WTC11 (cell line): Measurements from ENCODE around the gene OTUB1. TPM values are rescaled to one million over a fixed set of nuclear protein-coding genes. Genes with fewer than 3 reads are reported as not detected.

ENCODE experiments used
- ATAC-seq: fragments of 200-7000 bp; cut with Tn5 transposase; 2 replicates; pipeline ENCODE4 v1.10.0; 2021; ENCODE audit warnings: mild to moderate bottlenecking, moderate library complexity
- CTCF ChIA-PET: fragments of 300-600 bp; sonication (Branson Sonifier 250); formaldehyde crosslinking; loops from one replicate; lab custom pipeline; 2021; ENCODE audit warnings: antibody characterized with exemption; lab: Charles Lee
- POLR2A ChIA-PET: fragments of 350-600 bp; sonication (Branson Sonifier 250); formaldehyde crosslinking; loops from one replicate; lab custom pipeline; 2021; ENCODE audit warnings: antibody characterized with exemption; lab: Charles Lee
- DNase-seq: peaks from one replicate; pipeline ENCODE4 v3.0.0; 2021; ENCODE audit warnings: low spot score
- H3K27ac Mint-ChIP-seq: 2 replicates; pipeline ENCODE4 v1.8.0; 2021; ENCODE audit warnings: mixed read lengths
- H3K27me3 Mint-ChIP-seq: 2 replicates; pipeline ENCODE4 v1.8.0; 2021; ENCODE audit warnings: low read depth, mild to moderate bottlenecking, moderate library complexity, mixed read lengths
- H3K36me3 Mint-ChIP-seq: 2 replicates; pipeline ENCODE4 v1.8.0; 2021; ENCODE audit warnings: mixed read lengths
- H3K4me1 Mint-ChIP-seq: 2 replicates; pipeline ENCODE4 v1.8.0; 2022; ENCODE audit warnings: mixed read lengths
- H3K4me3 Mint-ChIP-seq: 2 replicates; pipeline ENCODE4 v1.8.0; 2021; ENCODE audit warnings: mild to moderate bottlenecking, moderate library complexity, mixed read lengths
- H3K9me3 Mint-ChIP-seq: 2 replicates; pipeline ENCODE4 v1.8.0; 2021; ENCODE audit warnings: mixed read lengths
- ETV6 ChIP-seq: sonication (generic); formaldehyde crosslinking; IDR thresholded peaks from 2 replicates; pipeline ENCODE4 v1.8.1; 2022; ENCODE audit warnings: mild to moderate bottlenecking, missing genetic modification reagents
- FOXK1 ChIP-seq: sonication (generic); formaldehyde crosslinking; IDR thresholded peaks from 2 replicates; pipeline ENCODE4 v1.8.0; 2022; ENCODE audit warnings: mild to moderate bottlenecking, moderate library complexity, missing genetic modification reagents
- GRHL2 ChIP-seq: fragments of 250-450 bp; sonication (Bioruptor Pico); IDR thresholded peaks from 2 replicates; pipeline ENCODE4 v1.8.0; 2022; ENCODE audit warnings: mild to moderate bottlenecking, moderate library complexity; ENCODE audit not compliant: insufficient replicate concordance, severe bottlenecking
- JUN ChIP-seq: sonication (generic); formaldehyde crosslinking; IDR thresholded peaks from 2 replicates; pipeline ENCODE4 v1.8.0; 2023; ENCODE audit warnings: mild to moderate bottlenecking, missing genetic modification reagents
- RORB ChIP-seq: fragments of 250-450 bp; sonication (Bioruptor Pico); IDR thresholded peaks from 2 replicates; pipeline ENCODE4 v1.9.0; 2021; ENCODE audit warnings: mild to moderate bottlenecking
- ZNF121 ChIP-seq: sonication (generic); formaldehyde crosslinking; IDR thresholded peaks from 2 replicates; pipeline ENCODE4 v1.8.0; 2023; ENCODE audit warnings: missing genetic modification reagents
- ZNF138 ChIP-seq: sonication (generic); formaldehyde crosslinking; conservative IDR thresholded peaks from 2 replicates; pipeline ENCODE4 v1.8.1; 2022; ENCODE audit warnings: mild to moderate bottlenecking, moderate library complexity, missing genetic modification reagents
- ZNF416 ChIP-seq: fragments of 250-450 bp; sonication (Bioruptor Pico); IDR thresholded peaks from 2 replicates; pipeline ENCODE4 v1.9.0; 2021; ENCODE audit warnings: mild to moderate bottlenecking, inconsistent platforms
- ZNF423 ChIP-seq: fragments of 250-450 bp; sonication (Bioruptor Pico); IDR thresholded peaks from 2 replicates; pipeline ENCODE4 v2.1.2; 2022; ENCODE audit warnings: mild to moderate bottlenecking, moderate library complexity
- total RNA-seq: library from RNA; stranded (reverse); gene quantifications from 3 replicates; pipeline ENCODE4 v1.2.3, GENCODE V29; 2021
- TF ChIP-seq, protein P1 (sequence below): sonication (generic); formaldehyde crosslinking; IDR thresholded peaks from 2 replicates; pipeline ENCODE4 v1.8.1; 2022; ENCODE audit warnings: low read depth, mild to moderate bottlenecking, moderate library complexity, missing genetic modification reagents, borderline replicate concordance
- TF ChIP-seq, protein P2 (sequence below): sonication (generic); formaldehyde crosslinking; conservative IDR thresholded peaks from 2 replicates; pipeline ENCODE4 v1.8.1; 2023; ENCODE audit warnings: mild to moderate bottlenecking, low read depth, missing genetic modification reagents, moderate library complexity
- TF ChIP-seq, protein P3 (sequence below): fragments of 200-600 bp; IDR thresholded peaks from 2 replicates; pipeline ENCODE4 v1.8.0; 2022; ENCODE audit warnings: antibody characterized with exemption
- TF ChIP-seq, protein P4 (sequence below): sonication (generic); formaldehyde crosslinking; IDR thresholded peaks from 2 replicates; pipeline ENCODE4 v1.8.0; 2022; ENCODE audit warnings: missing genetic modification reagents

OTUB1 gene
- total RNA-seq, 1 experiment from 2014 or later, result 112 TPM

DNA sequence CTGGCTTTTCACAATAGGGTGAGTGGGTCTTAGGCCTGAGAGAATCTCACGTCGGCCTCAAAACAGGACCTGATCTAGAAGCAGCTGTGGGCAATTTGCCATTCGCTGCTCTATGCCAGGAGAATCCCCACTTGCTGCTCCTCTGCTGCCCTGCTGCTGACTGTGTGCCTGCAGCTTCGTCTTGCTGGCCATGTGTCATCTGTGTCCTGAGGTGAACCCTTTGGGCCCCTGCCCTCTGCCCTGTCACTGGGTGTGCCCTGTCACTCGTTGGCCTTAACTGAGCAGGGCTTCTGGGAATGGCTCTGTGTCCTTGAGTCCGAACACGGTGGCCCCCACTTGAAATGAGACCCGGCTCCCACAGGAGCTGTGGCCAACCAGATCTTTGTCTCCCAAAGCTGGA lies 41.3 kb upstream of the OTUB1 start:
- H3K9me3 Mint-ChIP-seq, result no peaks in the 10 kb centered on the region
- H3K4me1 Mint-ChIP-seq, result peaks cover 9% of the 10 kb centered on the region; the same call in 1 of the 2 replicates
- no peak overlapping the region for H3K27ac Mint-ChIP-seq
- H3K4me3 Mint-ChIP-seq, result no peak overlapping the region
- ATAC-seq, result no peak
- H3K27me3 Mint-ChIP-seq, result no peaks in the 10 kb centered on the region
- CTCF ChIA-PET, result interaction anchor here (0.6 to 3.4 kb wide), 10 partner anchors 10 to 108 kb away, joined by 3 to 57 read pairs (median 14); partner anchors contain the start of genes MARK2 and RCOR2
- no peak for DNase-seq
- H3K36me3 Mint-ChIP-seq, result peaks cover 21% of the 10 kb centered on the region
- TF ChIP-seq ZNF423 (no peak), ZNF416 (no peak), GRHL2 (no peak), RORB (CRISPR knock-in tag) (no peak), ZNF138 (CRISPR knock-in tag) (no peak), ZNF121 (CRISPR knock-in tag) (no peak), JUN (CRISPR knock-in tag) (no peak)
- TF ChIP-seq, protein P1, sequence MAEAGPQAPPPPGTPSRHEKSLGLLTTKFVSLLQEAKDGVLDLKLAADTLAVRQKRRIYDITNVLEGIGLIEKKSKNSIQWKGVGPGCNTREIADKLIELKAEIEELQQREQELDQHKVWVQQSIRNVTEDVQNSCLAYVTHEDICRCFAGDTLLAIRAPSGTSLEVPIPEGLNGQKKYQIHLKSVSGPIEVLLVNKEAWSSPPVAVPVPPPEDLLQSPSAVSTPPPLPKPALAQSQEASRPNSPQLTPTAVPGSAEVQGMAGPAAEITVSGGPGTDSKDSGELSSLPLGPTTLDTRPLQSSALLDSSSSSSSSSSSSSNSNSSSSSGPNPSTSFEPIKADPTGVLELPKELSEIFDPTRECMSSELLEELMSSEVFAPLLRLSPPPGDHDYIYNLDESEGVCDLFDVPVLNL (CRISPR knock-in tag), result no peak
- TF ChIP-seq, protein P2, sequence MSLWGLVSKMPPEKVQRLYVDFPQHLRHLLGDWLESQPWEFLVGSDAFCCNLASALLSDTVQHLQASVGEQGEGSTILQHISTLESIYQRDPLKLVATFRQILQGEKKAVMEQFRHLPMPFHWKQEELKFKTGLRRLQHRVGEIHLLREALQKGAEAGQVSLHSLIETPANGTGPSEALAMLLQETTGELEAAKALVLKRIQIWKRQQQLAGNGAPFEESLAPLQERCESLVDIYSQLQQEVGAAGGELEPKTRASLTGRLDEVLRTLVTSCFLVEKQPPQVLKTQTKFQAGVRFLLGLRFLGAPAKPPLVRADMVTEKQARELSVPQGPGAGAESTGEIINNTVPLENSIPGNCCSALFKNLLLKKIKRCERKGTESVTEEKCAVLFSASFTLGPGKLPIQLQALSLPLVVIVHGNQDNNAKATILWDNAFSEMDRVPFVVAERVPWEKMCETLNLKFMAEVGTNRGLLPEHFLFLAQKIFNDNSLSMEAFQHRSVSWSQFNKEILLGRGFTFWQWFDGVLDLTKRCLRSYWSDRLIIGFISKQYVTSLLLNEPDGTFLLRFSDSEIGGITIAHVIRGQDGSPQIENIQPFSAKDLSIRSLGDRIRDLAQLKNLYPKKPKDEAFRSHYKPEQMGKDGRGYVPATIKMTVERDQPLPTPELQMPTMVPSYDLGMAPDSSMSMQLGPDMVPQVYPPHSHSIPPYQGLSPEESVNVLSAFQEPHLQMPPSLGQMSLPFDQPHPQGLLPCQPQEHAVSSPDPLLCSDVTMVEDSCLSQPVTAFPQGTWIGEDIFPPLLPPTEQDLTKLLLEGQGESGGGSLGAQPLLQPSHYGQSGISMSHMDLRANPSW, result no peak
- POLR2A ChIA-PET, result interaction anchor here (2.8 kb wide), 1 partner anchor 26 kb away, joined by 24 read pairs; the partner anchor contains the start of gene RCOR2

DNA sequence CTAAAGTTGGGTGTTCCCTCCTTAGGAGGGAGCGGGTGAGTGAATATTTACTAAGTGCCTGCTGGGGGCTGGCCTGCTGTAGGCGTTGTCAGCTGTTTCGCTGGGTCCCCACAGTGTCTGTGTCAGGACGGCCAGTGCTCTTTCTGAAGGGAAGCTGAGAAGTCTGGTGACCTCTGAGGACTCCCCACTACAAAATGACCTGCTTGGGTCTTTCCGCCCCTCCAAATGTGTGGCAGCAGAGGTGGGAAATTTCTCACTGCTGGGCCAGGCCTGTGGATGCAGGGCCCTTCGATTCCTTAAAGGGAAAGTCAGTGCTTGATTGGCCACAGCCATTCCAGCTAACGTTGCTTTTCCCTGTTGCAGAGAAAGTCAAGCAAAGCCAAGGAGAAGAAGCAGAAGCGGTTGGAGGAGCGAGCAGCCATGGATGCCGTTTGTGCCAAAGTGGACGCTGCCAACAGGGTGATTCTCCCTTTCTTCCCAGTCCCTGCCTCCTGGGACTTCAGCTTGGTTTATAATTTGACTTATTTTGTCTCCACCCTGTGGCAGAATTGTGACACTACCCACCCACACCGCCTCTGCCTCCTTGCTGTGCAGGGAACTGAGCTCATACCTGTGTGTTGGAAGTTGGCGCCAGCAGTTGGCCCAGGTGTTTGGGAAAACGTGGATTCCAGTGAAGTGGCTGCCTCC lies 40.6 kb upstream of the OTUB1 start:
- Mint-ChIP-seq H3K27me3 (no peaks in the 10 kb centered on the region), H3K4me3 (no peak overlapping the region), H3K4me1 (peaks cover 4% of the 10 kb centered on the region; the same call in 1 of the 2 replicates), H3K9me3 (no peaks in the 10 kb centered on the region), H3K36me3 (peaks cover 22% of the 10 kb centered on the region), H3K27ac (peak overlapping the region; percentile 80)
- TF ChIP-seq, protein P3, sequence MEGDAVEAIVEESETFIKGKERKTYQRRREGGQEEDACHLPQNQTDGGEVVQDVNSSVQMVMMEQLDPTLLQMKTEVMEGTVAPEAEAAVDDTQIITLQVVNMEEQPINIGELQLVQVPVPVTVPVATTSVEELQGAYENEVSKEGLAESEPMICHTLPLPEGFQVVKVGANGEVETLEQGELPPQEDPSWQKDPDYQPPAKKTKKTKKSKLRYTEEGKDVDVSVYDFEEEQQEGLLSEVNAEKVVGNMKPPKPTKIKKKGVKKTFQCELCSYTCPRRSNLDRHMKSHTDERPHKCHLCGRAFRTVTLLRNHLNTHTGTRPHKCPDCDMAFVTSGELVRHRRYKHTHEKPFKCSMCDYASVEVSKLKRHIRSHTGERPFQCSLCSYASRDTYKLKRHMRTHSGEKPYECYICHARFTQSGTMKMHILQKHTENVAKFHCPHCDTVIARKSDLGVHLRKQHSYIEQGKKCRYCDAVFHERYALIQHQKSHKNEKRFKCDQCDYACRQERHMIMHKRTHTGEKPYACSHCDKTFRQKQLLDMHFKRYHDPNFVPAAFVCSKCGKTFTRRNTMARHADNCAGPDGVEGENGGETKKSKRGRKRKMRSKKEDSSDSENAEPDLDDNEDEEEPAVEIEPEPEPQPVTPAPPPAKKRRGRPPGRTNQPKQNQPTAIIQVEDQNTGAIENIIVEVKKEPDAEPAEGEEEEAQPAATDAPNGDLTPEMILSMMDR, result peak; percentile 41
- TF ChIP-seq FOXK1 (CRISPR knock-in tag) (no peak), ETV6 (CRISPR knock-in tag) (0 out of 2 replicates have a peak, but pooled peaks have one; percentile 22)
- TF ChIP-seq, protein P4, sequence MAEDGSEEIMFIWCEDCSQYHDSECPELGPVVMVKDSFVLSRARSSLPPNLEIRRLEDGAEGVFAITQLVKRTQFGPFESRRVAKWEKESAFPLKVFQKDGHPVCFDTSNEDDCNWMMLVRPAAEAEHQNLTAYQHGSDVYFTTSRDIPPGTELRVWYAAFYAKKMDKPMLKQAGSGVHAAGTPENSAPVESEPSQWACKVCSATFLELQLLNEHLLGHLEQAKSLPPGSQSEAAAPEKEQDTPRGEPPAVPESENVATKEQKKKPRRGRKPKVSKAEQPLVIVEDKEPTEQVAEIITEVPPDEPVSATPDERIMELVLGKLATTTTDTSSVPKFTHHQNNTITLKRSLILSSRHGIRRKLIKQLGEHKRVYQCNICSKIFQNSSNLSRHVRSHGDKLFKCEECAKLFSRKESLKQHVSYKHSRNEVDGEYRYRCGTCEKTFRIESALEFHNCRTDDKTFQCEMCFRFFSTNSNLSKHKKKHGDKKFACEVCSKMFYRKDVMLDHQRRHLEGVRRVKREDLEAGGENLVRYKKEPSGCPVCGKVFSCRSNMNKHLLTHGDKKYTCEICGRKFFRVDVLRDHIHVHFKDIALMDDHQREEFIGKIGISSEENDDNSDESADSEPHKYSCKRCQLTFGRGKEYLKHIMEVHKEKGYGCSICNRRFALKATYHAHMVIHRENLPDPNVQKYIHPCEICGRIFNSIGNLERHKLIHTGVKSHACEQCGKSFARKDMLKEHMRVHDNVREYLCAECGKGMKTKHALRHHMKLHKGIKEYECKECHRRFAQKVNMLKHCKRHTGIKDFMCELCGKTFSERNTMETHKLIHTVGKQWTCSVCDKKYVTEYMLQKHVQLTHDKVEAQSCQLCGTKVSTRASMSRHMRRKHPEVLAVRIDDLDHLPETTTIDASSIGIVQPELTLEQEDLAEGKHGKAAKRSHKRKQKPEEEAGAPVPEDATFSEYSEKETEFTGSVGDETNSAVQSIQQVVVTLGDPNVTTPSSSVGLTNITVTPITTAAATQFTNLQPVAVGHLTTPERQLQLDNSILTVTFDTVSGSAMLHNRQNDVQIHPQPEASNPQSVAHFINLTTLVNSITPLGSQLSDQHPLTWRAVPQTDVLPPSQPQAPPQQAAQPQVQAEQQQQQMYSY (CRISPR knock-in tag), result 0 out of 2 replicates have a peak, but pooled peaks have one; percentile 42
- peak; percentile 68 for DNase-seq
- ATAC-seq, result peak; percentile 95
- ChIA-PET POLR2A (interaction anchor here (0.6 to 2.8 kb wide), 2 partner anchors 27 to 99 kb away, joined by 3 to 24 read pairs; partner anchors contain the start of gene RCOR2), CTCF (interaction anchor here (0.6 to 3.4 kb wide), 44 partner anchors 9 to 397 kb away, joined by 3 to 57 read pairs (median 5); partner anchors contain the start of genes COX8A, MARK2, RCOR2 and STIP1)
